Immature natural killer cell (primary cell): ENCODE measurements around the gene KAZN. TPM values are rescaled to one million over a fixed set of nuclear protein-coding genes. Genes with fewer than 3 reads are reported as not detected.

Experiments
- DNase-seq, 3 donors: peaks; one replicate each; pipeline ENCODE4 v3.0.0; 2022; ENCODE audit warnings: mixed read lengths in 1 of 3
- H3K27ac Mint-ChIP-seq, 6 donors: one replicate each; pipeline ENCODE4 v1.8.0; 2020; ENCODE audit warnings: mixed read lengths in 6 of 6, mild to moderate bottlenecking in 5 of 6, inconsistent platforms in 4 of 6, moderate library complexity in 3 of 6
- H3K27me3 Mint-ChIP-seq, 3 donors: one replicate each; pipeline ENCODE4 v1.8.0; 2020 to 2021; ENCODE audit warnings: low read depth in 3 of 3, mild to moderate bottlenecking in 3 of 3, mixed read lengths in 3 of 3, moderate library complexity in 3 of 3, inconsistent platforms in 1 of 3
- H3K36me3 Mint-ChIP-seq, 3 donors: one replicate each; pipeline ENCODE4 v1.8.0; 2020; ENCODE audit warnings: mixed read lengths in 3 of 3, inconsistent platforms in 2 of 3, mild to moderate bottlenecking in 2 of 3
- H3K4me1 Mint-ChIP-seq, 2 donors: one replicate each; pipeline ENCODE4 v1.8.0; 2020; ENCODE audit warnings: inconsistent platforms in 2 of 2, mild to moderate bottlenecking in 2 of 2, mixed read lengths in 2 of 2, moderate library complexity in 1 of 2
- H3K4me3 Mint-ChIP-seq, 5 donors: one replicate each; pipeline ENCODE4 v1.8.0; 2020; ENCODE audit warnings: mild to moderate bottlenecking in 5 of 5, mixed read lengths in 5 of 5, inconsistent platforms in 3 of 5, moderate library complexity in 3 of 5
- H3K9me3 Mint-ChIP-seq, 6 donors: one replicate each; pipeline ENCODE4 v1.8.0; 2020; ENCODE audit warnings: mild to moderate bottlenecking in 6 of 6, mixed read lengths in 6 of 6, inconsistent platforms in 4 of 6, moderate library complexity in 3 of 6
- polyA plus RNA-seq, 3 donors: library from polyadenylated mRNA; unstranded; fragments of 300-500 nt; fragmentation: Illumina TruSeq; gene quantifications; one replicate each; pipeline ENCODE4 v1.2.3, GENCODE V29; 2021

KAZN gene
- polyA plus RNA-seq, 3 donors from 2014 or later: 0.24 TPM; not detected in 2

GRCh38 chr1:14596591-14596990, 1.9 kb upstream of the KAZN start:
- H3K4me1 Mint-ChIP-seq: no peaks in the 10 kb centered on the region
- no peak for DNase-seq
- H3K27ac Mint-ChIP-seq: no peak overlapping the region
- H3K27me3 Mint-ChIP-seq: peaks cover 16 to 37% (median 18%) of the 10 kb centered on the region in 3 donors
- no peaks in the 10 kb centered on the region for H3K9me3 Mint-ChIP-seq
- H3K4me3 Mint-ChIP-seq: no peak overlapping the region
- H3K36me3 Mint-ChIP-seq: no peaks in the 10 kb centered on the region

DNA sequence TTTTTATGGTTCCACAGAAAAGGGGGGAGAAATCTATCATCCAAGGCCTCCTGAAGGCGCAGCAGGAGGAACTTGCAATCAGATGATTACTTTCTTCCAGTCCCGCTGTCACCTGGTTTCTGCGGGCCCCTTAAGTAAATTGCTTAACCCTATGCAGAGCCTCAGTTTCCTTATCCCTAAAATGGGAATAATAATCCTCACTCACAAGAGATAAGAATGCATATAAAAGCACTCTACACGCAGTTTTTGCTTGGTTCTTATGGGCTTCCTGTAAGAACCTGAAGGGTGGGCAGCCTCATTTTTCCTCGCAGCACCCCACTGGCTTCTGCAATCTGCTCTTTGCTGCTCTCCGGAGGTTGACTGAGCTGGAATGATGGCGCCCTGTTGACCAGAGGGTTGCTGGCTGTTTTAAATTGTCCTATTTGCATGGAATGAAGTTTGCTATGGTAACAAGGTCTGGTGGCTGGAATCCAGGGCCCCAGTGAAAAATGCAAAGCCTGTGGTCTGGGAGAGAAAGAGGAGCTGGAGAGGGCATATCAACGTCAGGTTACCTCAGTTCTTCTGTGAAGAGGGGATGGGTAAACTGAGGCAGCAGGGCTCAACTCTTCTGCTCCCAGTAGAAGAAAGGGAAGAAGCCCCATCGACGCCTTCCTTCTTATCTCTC, 1.0 kb upstream of the KAZN start:
- Mint-ChIP-seq H3K36me3 (no peaks in the 10 kb centered on the region), H3K27ac (no peak overlapping the region), H3K27me3 (peaks cover 19 to 40% (median 21%) of the 10 kb centered on the region in 3 donors), H3K9me3 (no peaks in the 10 kb centered on the region), H3K4me3 (no peak overlapping the region), H3K4me1 (no peaks in the 10 kb centered on the region)
- DNase-seq: no peak

DNA sequence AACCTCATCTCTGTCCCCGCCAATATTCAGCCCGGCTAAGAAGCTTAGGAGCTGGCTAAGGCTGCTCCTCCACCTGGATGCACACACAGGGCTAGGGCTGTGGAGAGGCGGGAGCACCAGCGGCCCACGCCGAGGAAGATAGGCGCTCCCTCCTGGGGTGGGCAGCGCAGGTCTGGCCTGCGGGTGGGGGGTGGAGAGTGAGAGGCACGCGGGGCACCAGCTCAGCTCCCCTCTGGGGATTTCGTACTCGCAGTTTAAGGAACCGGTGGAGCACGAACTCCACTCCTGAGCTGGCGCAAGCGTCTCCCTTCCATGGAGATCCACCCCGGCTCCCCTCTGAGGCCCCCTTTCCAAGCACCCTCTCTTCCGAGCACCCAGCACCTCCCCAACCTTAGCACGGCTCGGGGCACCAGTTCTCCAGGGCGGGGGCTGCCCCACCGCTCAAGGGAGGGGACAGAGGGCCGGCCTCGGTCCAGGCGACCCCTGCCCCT, 433 bp upstream of the KAZN start:
- peaks cover 19 to 43% (median 21%) of the 10 kb centered on the region in 3 donors for H3K27me3 Mint-ChIP-seq
- H3K4me3 Mint-ChIP-seq: no peak overlapping the region
- H3K36me3 Mint-ChIP-seq: no peaks in the 10 kb centered on the region
- H3K9me3 Mint-ChIP-seq: no peaks in the 10 kb centered on the region
- no peak overlapping the region for H3K27ac Mint-ChIP-seq
- no peak for DNase-seq
- H3K4me1 Mint-ChIP-seq: no peaks in the 10 kb centered on the region

GRCh38 chr1:14599183-14599791, 802 bp downstream of the KAZN start:
- Mint-ChIP-seq H3K4me1 (no peaks in the 10 kb centered on the region), H3K27me3 (peaks cover 22 to 48% (median 23%) of the 10 kb centered on the region in 3 donors), H3K27ac (no peak overlapping the region), H3K4me3 (no peak overlapping the region), H3K36me3 (no peaks in the 10 kb centered on the region), H3K9me3 (no peaks in the 10 kb centered on the region)
- no peak for DNase-seq

GRCh38 chr1:14599800-14600199, 1.3 kb downstream of the KAZN start:
- DNase-seq: no peak
- Mint-ChIP-seq H3K4me3 (no peak overlapping the region), H3K4me1 (no peaks in the 10 kb centered on the region), H3K27ac (no peak overlapping the region), H3K27me3 (peaks cover 21 to 48% (median 22%) of the 10 kb centered on the region in 3 donors), H3K36me3 (no peaks in the 10 kb centered on the region), H3K9me3 (no peaks in the 10 kb centered on the region)

DNA sequence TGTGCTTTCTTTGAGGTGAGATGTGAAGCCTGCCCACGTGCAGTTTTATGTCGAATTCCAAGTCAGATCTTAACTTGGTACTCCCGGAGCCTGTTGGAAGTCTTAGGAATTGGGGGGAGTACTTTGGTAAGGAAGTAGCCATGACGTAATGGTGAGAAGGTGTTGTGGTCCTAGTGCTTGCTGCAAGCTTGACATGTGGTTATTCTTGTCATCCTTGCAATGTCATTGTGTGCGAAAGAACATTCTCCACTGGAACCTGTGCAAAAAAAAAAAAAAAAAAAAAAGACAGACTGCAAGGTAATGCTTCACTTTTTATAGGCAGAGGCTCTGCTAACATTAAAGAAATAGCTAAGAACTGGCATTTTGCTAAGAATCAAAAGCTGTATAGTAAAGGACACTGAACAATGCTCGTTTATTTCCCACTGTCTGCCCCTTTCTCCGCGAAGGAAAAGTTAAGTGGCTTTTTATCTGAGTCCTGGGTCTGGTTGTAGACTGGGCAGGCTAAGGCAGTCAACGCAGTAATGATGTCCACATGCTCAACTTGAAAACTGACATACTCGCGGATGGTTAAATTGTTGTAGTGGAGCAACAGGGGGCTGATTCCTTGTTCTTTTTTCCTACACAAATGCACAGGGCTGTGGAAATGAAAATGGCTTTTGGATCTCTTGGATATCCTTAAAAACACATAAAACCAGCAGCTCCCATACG, 2.1 kb downstream of the KAZN start:
- no peak for DNase-seq
- Mint-ChIP-seq H3K4me1 (no peaks in the 10 kb centered on the region), H3K9me3 (no peaks in the 10 kb centered on the region), H3K27me3 (peaks cover 21 to 48% (median 22%) of the 10 kb centered on the region in 3 donors), H3K27ac (no peak overlapping the region), H3K4me3 (no peak overlapping the region), H3K36me3 (no peaks in the 10 kb centered on the region)

GRCh38 chr1:14602136-14602535, 3.7 kb downstream of the KAZN start:
- peaks cover 16 to 40% (median 21%) of the 10 kb centered on the region in 3 donors for H3K27me3 Mint-ChIP-seq
- no peaks in the 10 kb centered on the region for H3K9me3 Mint-ChIP-seq
- no peak overlapping the region for H3K4me3 Mint-ChIP-seq
- H3K36me3 Mint-ChIP-seq: no peaks in the 10 kb centered on the region
- no peak overlapping the region for H3K27ac Mint-ChIP-seq
- DNase-seq: no peak
- H3K4me1 Mint-ChIP-seq: no peaks in the 10 kb centered on the region

GRCh38 chr1:14603645-14604044, 5.2 kb downstream of the KAZN start:
- H3K4me1 Mint-ChIP-seq: no peaks in the 10 kb centered on the region
- peaks cover 15 to 31% (median 16%) of the 10 kb centered on the region in 3 donors for H3K27me3 Mint-ChIP-seq
- H3K36me3 Mint-ChIP-seq: no peaks in the 10 kb centered on the region

DNA sequence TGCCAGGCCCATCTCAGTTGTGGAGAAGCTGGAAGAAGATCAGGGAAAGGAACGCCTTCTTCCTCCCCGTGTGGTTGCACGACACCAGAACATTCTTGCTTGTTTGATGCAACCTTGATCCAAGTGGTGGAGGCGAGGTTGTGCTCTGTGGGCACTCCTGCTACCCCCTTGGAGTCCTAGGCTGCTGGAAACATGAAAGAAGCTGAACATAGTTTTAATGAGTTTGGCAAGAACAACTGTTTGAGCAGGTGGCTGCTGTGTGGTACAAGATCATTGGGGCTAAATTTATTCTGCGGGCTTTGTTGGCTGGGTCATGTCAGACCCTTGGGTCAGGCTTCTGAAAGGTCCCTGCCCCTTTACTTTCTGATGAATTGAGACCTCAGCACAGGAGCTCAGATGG, 5.9 kb downstream of the KAZN start:
- no peak overlapping the region for H3K4me3 Mint-ChIP-seq
- no peak for DNase-seq
- no peaks in the 10 kb centered on the region for H3K9me3 Mint-ChIP-seq
- H3K36me3 Mint-ChIP-seq: no peaks in the 10 kb centered on the region
- H3K27me3 Mint-ChIP-seq: peaks cover 15 to 31% (median 16%) of the 10 kb centered on the region in 3 donors
- no peaks in the 10 kb centered on the region for H3K4me1 Mint-ChIP-seq
- no peak overlapping the region for H3K27ac Mint-ChIP-seq

More at GRCh38 chr1:14603645-14604044, 5.2 kb downstream of the KAZN start:
- H3K27ac Mint-ChIP-seq: no peak overlapping the region
- H3K9me3 Mint-ChIP-seq: no peaks in the 10 kb centered on the region
- H3K4me3 Mint-ChIP-seq: no peak overlapping the region
- no peak for DNase-seq

- Mint-ChIP-seq H3K27ac (no peak overlapping the region), H3K4me1 (no peaks in the 10 kb centered on the region), H3K9me3 (no peaks in the 10 kb centered on the region), H3K4me3 (no peak overlapping the region), H3K27me3 (peaks cover 9 to 22% (median 10%) of the 10 kb centered on the region in 3 donors), H3K36me3 (no peaks in the 10 kb centered on the region)
- DNase-seq: no peak
Measured at GRCh38 chr1:14605945-14606344, 7.5 kb downstream of the KAZN start.

DNA sequence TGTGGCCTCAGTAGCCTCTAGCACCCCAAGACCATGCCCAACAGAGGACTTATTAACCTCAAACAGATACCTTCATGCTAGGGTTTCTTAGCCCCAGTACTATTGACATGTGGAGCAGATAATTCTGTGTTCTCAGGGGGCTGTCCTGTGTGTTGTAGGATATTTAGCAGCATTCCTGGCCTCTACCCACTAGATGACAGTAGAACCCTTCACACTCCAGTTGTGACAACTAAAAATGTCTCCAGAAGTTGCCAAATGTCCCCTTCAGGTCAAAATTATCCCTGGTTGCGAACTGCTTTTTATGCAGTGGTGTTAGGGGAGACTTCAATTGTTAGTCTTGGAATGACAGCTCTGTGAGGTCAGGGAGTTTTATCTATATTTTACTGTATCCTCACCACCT, 8.1 kb downstream of the KAZN start:
- no peak for DNase-seq
- no peaks in the 10 kb centered on the region for H3K36me3 Mint-ChIP-seq
- no peak overlapping the region for H3K4me3 Mint-ChIP-seq
- H3K4me1 Mint-ChIP-seq: no peaks in the 10 kb centered on the region
- no peak overlapping the region for H3K27ac Mint-ChIP-seq
- H3K9me3 Mint-ChIP-seq: no peaks in the 10 kb centered on the region
- H3K27me3 Mint-ChIP-seq: peaks cover 6 to 16% (median 8%) of the 10 kb centered on the region in 3 donors

- Mint-ChIP-seq H3K4me1 (no peaks in the 10 kb centered on the region), H3K4me3 (no peak overlapping the region), H3K36me3 (no peaks in the 10 kb centered on the region), H3K27ac (no peak overlapping the region), H3K27me3 (peaks cover 3 to 14% (median 6%) of the 10 kb centered on the region in 3 donors), H3K9me3 (no peaks in the 10 kb centered on the region)
- no peak for DNase-seq
Measured at GRCh38 chr1:14607295-14607694, 8.8 kb downstream of the KAZN start.

DNA sequence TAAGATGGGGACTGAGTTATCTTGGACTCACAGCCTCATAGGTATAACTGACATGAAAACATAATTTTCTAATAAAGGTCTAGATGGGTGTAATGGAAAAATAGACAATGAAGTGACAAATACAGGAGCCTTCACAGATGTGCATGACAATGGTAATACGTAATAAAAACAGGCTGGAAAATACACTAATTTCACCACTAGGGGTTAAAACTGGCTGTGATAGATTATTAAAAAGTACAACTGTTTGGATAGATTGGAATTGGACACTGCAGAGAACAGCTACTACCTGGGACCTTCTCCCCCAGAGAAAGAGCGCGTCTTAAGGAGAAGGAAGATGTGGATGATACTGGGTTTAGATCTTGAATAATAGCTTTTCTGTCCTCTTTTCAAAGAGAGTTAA, 9.8 kb downstream of the KAZN start:
- no peak overlapping the region for H3K27ac Mint-ChIP-seq
- peaks cover 4 to 6% (median 5%) of the 10 kb centered on the region in 3 donors for H3K27me3 Mint-ChIP-seq
- no peak overlapping the region for H3K4me3 Mint-ChIP-seq
- no peaks in the 10 kb centered on the region for H3K36me3 Mint-ChIP-seq
- DNase-seq: no peak
- no peaks in the 10 kb centered on the region for H3K9me3 Mint-ChIP-seq
- no peaks in the 10 kb centered on the region for H3K4me1 Mint-ChIP-seq

- Mint-ChIP-seq H3K4me1 (no peaks in the 10 kb centered on the region), H3K9me3 (no peaks in the 10 kb centered on the region), H3K27me3 (peaks cover under 1 to 3% (median 3%) of the 10 kb centered on the region in 3 donors), H3K27ac (no peak overlapping the region), H3K36me3 (no peaks in the 10 kb centered on the region), H3K4me3 (no peak overlapping the region)
- no peak for DNase-seq
Measured at GRCh38 chr1:14610761-14611160, 12.3 kb downstream of the KAZN start.
